Activated CD4-positive, alpha-beta T cell treated with anti-CD3 and anti-CD28 coated beads for 48 hours (primary cell): ENCODE results near the gene CNOT11.
"Not testable (repeated sequence)": the region's sequence is repeated elsewhere in the genome, so short reads cannot be mapped to it uniquely, and the experiment has no call there.

Experiments used
- DNase-seq: peaks from one replicate; pipeline ENCODE4 v3.0.0-alpha.2; 2020

Gene CNOT11

GRCh38 chr2:101248756-101249155 lies 3.9 kb upstream of the CNOT11 start:
- not testable (repeated sequence) for DNase-seq

DNA sequence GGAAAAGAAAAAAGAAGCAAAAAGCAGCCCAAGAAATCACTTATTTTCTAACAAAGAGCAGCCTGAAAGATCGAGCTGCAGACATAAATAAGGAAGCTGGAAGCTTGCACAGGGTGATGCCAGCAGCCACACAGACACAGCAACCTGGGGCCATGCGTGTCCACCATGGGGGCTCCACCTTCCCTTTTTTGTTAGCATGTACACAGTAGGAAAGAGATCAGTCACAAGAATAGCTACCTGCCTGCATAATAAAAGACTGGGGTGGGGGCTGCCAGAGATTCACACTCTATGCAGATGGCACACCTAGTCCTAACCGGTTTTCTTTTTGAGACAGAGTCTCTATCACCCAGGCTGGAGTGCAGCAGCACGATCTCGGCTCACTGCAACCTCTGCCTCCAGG lies 2.9 kb upstream of the CNOT11 start:
- no peak for DNase-seq

- DNase-seq: not testable (repeated sequence)
Observed at GRCh38 chr2:101251246-101251781, 1.4 kb upstream of the CNOT11 start.

DNA sequence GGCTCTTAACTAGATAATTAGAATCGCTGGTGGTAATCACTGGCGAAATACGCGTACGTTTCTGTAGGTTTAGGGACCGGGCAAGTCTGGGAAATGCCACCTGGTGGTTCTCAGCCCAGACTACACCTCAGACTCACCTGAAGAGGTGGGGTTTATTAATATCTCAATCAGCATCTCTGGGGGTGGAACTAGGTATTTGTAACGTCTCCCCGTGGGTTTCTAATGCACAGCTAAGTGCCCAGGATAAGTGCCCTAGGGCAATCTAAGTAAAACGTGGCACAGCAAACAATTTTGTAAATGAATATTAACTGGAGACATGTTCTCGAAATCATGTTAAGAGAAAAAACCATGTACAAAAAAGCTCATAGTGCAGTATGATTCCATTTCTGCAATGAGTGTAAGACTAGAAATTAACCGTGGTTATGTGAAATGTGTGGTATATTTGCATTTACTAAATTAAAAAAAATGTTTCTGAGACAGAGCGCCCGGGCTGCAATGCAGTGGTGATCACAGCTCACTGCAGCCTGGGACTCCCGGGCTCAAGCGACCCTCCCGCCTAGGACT lies 760 bp upstream of the CNOT11 start:
- DNase-seq: peak; percentile 41

DNA sequence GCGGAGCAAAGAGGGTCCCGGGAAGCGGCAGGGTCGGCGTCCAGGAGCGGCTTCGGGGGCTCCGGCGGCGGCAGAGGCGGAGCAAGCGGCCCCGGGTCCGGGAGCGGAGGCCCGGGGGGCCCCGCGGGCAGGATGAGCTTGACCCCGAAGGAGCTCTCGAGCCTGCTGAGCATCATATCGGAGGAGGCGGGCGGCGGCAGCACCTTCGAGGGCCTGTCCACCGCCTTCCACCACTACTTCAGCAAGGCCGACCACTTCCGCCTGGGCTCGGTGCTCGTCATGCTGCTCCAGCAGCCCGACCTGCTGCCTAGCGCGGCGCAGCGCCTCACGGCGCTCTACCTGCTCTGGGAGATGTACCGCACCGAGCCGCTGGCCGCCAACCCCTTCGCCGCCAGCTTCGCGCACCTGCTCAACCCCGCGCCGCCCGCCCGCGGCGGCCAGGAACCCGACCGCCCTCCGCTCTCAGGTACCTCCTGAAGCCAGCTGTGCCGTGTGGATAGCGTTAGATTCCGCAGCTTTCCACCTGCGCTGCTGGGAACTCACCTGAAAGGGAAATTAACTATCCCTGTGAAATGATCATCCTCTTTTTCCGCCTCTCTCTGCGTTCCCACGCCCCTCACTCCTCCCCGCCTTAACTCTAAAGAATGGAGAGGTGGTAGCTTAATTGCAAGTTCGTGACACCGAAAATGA lies 472 bp downstream of the CNOT11 start:
- peak; percentile 79 for DNase-seq

DNA sequence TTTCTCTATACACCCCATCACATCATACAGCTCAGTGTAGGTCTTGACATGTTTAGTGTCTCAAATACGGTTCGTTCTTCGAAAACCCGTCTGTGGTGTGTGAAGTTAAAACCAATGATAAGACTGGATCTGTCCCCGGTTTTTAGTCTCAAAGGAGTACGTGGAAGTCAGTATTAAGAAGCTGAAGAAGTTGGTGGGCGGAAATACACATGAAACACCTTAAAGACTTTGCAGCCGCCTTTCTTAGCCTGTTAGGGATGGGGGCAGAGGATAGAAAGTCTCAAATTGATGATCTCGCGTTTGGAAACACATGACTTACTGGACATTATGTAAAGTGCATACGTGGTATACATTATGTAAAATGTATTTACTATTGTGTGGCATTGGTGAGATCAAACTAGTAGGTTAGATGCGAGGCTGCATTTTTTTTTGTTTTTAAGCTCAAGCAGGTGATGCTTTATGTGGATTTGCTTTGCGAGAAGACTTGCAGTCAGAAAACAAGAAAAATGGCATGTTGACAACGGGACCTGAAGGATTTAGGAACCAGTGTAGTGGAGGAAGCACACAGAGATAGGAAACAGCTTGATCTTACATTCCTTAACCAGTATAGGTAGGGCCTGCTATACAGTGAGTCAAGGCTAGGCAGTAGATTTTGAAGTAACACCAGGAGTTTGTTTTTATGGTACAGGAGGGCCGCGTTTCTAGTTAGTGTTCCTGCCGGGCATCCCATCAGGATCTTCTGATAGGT lies 1.2 kb downstream of the CNOT11 start:
- DNase-seq: no peak

DNA sequence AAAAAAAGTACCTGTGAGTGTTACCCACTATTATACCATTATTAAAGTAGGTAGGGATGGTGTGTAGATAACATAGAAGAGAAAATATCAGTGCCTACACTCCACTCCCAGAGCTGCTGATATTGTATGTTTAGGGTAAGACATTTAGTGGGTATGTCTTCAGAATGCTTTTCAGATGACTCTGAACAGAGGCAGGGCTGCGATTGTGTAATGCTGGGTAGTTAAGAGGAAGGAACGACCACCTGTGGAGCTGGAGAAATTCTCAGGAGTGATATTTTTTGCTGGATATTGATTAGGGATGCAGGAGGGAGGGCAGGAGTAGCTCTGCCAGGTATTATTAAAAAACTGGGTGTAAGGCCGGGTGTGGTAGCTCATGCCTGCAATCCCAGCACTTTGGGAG lies 2.8 kb downstream of the CNOT11 start:
- no peak for DNase-seq

GRCh38 chr2:101256316-101256715 lies 3.6 kb downstream of the CNOT11 start:
- DNase-seq: no peak

DNA sequence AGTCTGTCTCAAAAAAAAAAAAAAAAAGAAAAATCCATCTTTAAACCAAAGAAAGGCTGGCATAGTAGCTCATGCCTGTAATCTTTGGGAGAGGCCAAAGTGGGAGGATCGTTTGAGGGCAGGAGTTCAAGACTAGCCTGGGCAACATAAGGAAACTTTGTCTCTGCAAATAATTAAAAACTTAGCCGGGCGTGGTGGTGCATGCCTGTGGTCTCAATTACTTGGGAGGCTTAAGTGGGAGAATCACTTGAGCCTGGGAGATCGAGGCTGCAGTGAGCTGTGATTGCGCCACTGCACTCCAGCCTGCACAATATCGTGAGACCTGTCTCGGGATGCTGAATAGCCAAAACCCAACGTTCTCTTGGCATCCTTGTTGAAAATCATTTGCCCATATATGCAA lies 6.1 kb downstream of the CNOT11 start:
- DNase-seq: no peak

GRCh38 chr2:101262142-101262541 lies 9.5 kb downstream of the CNOT11 start:
- DNase-seq: no peak

GRCh38 chr2:101263377-101263800 lies 10.7 kb downstream of the CNOT11 start:
- no peak for DNase-seq

- no peak for DNase-seq
Observed at GRCh38 chr2:101264360-101264939, 11.8 kb downstream of the CNOT11 start.

GRCh38 chr2:101265893-101266499 lies 13.3 kb downstream of the CNOT11 start:
- no peak for DNase-seq

GRCh38 chr2:101267671-101268656 lies 15.3 kb downstream of the CNOT11 start:
- no peak for DNase-seq

DNA sequence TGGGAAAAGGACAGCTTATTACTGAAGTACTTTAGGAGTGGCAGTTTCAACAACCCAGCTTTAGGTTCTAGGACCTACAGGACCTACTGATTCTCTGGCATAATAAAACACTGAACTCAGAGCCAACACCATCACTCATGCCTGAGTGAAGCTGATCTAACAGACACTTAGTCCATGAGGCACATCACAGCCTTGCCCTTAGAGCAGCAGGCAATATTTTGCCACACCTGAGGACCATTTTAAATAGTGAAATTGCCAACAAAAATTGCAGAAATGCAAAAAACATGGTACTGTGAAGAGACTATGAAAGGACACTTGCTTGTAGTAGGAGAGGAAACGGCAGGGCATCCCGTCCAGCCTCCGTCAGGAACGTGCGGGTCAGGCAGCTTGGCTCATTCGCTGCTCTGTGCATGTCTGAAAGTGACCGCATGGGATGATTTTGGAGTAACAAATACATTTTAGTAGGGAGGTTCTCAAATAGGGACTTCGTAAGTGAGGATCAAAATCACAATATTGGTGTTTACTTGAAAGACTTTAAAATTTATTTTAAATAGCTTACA lies 18.1 kb downstream of the CNOT11 start:
- DNase-seq: no peak

DNA sequence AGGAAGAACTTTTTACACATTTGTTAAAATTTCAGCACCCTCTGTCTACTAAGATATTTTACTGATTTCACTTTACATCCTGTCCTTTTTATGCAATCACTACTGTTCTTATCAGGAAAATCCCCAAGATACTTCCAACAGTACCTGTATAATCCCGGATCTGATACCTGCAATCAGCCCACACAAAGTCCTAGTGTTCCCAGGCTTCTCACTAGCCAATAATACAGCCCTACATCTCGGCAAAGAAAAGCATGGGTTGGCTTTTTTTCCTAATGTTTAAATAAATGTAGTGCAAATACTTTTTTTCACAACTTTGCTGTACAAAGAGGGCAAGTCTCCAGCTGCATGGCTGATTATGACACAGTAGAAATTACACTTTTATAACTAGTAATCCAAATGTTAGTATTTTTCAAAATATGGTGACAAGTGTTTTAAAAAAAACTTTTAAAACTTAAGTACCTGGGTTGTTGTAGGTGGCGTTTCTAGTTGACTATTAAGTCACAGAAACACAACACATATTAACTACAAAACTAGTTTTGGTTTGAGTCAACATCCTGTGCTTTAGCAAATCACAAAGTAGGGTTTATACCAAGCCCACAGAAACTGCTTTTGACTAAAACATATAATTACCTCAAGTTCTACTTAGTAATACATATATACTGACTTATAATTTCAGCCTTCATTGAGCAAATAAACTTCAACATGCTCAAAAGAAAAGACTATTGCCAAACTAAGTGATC lies 19.5 kb downstream of the CNOT11 start:
- no peak for DNase-seq

DNA sequence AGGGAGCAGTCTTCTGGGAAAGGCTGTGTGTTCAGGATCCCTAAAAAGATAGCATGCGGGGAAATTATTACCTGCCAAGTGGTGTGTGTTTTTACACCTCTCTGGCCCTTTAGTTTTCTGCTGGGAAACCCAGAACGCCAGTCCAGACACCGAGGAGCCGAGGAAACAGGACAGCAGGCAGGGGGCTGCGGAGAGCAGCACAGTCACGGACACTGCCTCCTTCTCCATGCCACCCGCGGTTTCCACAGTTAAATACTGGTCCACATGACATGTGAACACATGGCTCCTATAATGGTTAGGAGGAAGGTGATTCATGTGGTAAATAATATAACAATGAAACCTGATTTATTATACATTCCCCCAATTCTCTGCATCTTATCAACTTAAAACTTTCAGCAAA lies 20.4 kb downstream of the CNOT11 start:
- no peak for DNase-seq

GRCh38 chr2:101274142-101274541 lies 21.5 kb downstream of the CNOT11 start:
- DNase-seq: no peak

DNA sequence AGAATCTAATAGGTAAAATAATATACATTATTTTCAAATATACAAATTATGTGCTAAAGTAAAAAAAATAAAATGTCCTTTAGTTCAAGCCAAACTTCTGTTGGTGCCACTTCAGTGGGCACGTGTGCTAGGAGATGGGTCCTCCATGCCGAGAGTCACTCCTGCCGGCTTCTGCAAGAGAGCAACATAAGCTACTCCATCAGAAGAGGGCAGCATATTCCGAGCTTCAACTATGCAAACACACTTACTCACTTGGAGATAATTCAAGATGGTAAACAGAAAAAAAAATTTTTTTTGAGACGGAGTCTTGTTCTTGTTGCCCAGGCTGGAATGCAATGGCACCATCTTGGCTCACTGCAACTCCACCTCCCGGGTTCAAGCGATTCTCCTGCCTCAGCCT lies 24.4 kb downstream of the CNOT11 start:
- no peak for DNase-seq

- no peak for DNase-seq
Observed at GRCh38 chr2:101278925-101279324, 26.2 kb downstream of the CNOT11 start.

GRCh38 chr2:101281482-101281881 lies 28.8 kb downstream of the CNOT11 start:
- DNase-seq: no peak
